IPS-11a (cell line): ENCODE data around the gene MX1.
A peak's percentile ranks its signal among the peaks of the same experiment; 100 is the strongest.
"Not testable (repeated sequence)": the region's sequence is repeated elsewhere in the genome, so short reads cannot be mapped to it uniquely, and the experiment has no call there.

Source experiments
- H3K4me3 ChIP-seq: one replicate; pipeline ENCODE4 v1.5.1; 2013; ENCODE audit warnings: low read depth, low read length, control low read depth

Gene MX1

DNA sequence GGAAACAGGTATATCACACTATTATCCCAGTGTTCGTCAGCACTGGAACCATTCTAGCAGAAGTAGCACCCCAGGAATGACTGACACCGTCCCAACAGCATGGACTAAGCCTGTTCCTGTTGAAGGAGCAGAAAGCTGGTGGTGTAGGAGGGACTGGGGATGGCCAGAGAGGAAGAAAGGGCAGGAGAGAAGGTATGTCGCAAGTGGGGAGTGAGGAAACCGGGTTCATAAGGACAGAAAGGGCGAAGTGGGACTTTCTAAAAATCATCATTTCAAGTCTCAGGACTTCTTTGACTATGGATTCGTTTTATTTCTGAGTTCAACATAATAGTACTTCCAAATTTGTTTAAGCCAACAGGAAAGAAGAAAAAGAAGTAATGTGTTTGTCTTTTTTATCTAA is 19.7 kb upstream of the MX1 start:
- H3K4me3 ChIP-seq, result no peak overlapping the region

DNA sequence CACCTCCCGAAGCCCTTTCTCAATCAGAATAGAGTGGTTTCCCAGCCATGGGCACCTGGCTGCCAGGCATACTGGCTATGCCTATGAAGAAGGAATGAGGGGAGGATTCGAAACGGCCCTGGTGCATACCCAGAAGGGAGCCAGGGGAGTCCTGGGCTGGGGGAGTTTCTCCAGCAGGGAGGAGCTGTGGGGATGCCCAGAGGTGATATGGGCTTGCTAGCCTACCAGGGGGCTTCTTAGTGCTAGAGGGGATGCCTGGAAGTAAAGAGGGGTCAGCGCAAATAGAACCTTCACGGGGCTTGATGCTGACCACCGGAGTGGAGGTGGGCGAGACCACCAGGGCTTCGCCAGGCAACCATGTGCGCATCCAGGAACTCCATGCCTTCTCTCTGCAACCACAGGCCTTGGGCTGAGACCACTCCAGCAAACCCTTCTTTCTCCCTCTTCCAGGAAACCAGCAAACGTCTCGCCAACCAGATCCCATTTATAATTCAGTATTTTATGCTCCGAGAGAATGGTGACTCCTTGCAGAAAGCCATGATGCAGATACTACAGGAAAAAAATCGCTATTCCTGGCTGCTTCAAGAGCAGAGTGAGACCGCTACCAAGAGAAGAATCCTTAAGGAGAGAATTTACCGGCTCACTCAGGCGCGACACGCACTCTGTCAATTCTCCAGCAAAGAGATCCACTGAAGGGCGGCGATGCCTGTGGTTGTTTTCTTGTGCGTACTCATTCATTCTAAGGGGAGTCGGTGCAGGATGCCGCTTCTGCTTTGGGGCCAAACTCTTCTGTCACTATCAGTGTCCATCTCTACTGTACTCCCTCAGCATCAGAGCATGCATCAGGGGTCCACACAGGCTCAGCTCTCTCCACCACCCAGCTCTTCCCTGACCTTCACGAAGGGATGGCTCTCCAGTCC is 18.2 kb upstream of the MX1 start:
- H3K4me3 ChIP-seq, result no peak overlapping the region

DNA sequence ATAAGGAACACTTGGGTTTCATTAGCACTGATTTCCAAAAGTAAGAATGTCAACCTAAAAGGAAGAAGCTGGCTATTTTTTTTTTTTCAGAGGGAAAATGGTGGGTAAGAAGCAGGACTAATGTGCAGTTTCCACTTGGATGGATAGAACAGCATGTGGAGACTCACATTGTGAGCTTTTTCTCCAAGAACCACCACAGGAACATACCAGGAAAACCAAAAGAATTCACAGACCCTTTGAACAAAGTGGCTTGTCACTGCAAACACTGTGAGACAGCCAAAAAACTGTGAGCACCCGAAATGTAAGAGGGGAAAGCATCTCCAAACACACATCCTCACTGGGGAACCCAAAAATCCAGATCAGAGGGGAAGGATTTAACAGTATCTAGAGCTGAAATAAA is 15.7 kb upstream of the MX1 start:
- no peak overlapping the region for H3K4me3 ChIP-seq

DNA sequence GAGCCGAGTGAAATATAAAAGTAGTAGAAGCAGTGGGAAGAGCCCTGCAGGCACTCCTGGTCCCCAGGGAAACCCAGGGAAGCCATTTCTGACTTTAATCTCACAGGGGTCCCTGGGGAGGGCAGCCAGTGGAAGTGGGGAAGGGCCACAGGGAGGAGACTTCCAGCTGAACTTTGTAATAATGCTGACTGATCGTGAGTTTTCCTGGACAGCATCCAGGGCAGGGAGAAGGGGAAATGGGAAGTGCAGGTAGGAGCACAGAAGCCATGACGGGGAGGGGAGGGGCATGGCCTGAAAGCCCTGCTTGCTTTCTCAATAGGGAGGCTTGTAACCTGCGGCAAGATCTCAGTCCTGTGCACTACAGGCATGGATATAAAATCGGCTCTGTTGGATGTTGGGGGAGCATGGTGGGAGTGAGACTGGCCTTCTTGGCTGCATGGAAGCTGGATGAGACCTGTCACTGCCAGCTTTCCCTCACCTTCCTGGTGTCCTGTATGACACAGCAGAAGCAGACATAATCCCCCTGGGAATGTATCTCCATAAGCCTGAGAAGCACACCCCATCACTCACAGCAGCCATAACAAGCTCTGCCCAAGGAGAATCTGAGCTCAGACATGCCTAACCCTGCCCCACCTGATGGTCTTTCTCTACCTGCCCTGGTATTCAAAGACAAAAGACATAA is 15.1 kb upstream of the MX1 start:
- H3K4me3 ChIP-seq, result no peak overlapping the region

DNA sequence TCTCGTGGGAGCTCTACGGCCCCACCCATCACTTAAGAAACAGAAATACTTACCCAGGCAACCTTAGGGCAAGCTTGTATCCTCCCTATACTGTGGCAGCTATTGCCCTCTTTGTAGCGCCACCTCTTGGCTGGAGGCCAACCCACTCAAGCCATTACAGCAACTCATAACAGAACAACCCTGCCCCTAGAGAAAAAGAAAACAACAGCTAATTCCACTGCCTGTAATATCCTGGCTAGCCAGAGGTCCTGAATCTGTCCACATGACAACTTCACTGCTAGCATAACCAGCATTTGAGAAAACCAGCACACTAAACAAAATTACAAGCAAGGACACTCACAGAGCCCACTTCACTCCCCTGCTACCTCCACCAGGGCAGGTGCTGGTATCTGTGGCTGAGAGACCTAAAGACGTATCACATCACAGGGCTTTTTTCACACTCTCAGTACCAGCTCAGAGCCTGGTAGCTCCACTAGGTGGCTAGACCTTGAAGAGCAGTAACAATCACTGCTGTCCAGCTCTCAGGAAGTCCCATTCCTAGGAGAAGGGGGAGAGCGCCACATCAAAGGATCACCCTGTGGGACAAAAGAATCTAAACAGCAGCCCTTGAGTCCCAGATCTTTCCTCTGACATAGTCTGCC is 14.5 kb upstream of the MX1 start:
- no peak overlapping the region for H3K4me3 ChIP-seq

DNA sequence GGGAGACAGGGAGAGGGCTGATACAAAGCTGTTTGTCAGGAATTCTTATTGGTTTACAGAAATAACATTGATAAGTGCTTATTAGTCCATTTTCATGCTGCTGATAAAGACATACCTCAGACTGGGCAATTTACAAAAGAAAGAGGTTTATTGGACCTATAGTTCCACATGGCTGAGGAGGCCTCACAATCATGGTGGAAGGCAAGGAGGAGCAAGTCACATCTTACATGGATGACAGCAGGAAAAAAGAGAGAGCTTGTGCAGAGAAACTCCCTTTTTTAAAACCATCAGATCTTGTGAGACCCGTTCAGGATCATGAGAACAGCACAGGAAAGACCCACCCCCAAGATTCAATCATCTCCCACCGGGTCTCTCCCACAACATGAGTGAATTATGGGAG is 8.5 kb upstream of the MX1 start:
- not testable (repeated sequence) for H3K4me3 ChIP-seq

DNA sequence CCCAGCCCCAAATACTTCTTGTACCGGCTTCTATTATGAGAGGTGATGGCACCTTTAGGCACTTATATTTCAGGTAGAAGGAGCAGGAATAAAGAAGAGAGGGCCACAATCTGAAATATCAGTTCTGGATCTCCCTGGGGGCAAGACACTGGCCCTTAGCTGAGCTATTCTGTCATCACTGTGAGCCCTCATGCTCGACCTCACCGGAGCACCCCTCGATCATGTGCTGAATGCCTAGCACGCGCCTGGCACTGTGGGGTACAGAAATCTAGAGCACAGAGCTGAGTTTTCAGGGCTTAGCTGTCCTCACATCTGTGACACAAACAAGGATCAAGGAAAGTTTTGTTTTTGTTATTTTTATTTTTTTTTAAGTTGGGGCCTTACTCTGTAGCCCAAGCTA is 7.6 kb upstream of the MX1 start:
- H3K4me3 ChIP-seq, result no peak overlapping the region

DNA sequence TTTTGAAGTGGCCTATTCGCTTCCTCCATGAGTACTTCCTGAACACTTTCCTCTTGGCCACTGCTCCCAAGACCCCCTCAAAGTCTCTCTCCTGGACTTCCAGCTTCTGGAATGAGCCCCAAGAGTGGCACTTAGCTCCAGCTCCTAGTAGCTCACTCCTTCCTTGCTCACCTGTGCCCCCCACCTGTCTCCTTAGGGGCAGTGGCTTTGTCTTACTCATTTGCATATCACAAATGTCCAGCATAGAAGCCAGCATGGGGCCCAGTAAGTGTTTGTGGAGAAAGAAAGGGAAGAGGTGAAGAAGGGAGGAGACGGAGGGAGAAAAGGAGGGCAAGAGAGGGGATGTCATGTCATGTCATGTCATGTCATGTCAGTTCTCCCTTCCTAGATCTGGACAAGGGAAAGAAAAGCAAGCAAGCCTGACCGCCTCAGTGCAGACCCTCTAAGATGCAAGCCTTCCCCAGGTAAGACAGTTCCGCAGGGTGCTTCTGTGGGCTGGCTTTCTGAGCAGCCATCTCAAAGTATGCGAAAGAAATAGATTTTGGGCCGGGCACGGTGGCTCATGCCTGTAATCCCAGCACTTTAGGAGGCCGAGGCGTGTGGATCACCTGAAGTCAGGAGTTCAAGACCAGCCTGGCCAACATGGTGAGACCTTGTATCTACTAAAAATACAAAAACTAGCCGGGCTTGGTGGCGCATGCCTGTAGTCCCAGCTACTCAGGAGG is 6.9 kb upstream of the MX1 start:
- no peak overlapping the region for H3K4me3 ChIP-seq

DNA sequence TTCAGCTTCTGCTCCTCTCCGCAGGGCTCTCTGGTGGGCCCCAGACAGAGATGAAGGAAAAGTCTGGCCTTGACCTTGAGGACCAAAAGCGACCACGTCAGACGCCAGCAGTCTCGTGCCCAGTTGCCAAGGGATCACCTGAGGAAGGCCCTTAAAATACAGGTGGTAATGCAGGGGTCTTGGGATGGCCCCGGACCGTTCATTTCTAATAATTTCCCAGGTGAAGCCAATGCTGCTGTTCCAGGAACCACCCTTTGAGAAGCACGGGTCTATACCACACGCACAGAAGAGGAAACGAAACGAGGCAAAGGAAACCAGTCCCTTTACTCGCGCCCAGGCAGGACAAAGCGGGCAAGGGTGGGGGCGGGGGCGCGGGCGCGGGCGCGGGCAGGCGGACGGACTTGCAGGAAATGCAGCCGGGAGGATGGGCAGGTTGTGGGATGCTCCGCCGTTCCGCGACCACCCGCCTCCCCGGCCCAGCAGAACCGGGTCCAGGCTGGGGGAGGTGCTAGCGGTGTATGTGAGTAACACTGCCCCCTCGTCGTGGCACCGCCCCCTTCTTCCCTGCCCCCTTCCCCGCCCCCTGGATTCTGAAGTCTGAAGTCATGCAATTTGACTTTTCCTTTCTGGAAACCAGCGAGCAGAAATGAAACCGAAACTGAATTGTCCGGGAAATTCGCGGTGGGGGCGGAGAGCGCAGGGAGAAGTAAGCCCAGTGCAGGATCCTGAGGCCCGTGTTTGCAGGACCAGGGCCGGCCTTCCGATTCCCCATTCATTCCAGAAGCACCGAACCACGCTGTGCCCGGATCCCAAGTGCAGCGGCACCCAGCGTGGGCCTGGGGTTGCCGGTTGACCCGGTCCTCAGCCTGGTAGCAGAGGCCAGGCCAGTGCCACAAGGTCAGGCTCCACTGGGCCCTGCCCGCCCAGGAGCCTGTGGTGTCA is 5.8 kb upstream of the MX1 start:
- peak overlapping the region; percentile 65 for H3K4me3 ChIP-seq

DNA sequence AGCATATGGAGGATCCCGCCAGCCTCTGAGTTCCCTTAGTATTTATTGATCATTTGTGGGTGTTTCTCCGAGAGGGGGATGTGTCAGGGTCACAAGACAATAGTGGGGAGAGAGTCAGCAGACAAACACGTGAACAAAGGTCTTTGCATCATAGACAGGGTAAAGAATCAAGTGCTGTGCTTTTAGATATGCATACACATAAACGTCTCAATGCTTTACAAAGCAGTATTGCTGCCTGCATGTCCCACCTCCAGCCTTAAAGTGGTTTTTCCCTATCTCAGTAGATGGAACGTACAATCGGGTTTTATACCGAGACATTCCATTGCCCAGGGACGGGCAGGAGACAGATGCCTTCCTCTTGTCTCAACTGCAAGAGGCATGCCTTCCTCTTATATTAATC is 5.0 kb upstream of the MX1 start:
- not testable (repeated sequence) for H3K4me3 ChIP-seq

DNA sequence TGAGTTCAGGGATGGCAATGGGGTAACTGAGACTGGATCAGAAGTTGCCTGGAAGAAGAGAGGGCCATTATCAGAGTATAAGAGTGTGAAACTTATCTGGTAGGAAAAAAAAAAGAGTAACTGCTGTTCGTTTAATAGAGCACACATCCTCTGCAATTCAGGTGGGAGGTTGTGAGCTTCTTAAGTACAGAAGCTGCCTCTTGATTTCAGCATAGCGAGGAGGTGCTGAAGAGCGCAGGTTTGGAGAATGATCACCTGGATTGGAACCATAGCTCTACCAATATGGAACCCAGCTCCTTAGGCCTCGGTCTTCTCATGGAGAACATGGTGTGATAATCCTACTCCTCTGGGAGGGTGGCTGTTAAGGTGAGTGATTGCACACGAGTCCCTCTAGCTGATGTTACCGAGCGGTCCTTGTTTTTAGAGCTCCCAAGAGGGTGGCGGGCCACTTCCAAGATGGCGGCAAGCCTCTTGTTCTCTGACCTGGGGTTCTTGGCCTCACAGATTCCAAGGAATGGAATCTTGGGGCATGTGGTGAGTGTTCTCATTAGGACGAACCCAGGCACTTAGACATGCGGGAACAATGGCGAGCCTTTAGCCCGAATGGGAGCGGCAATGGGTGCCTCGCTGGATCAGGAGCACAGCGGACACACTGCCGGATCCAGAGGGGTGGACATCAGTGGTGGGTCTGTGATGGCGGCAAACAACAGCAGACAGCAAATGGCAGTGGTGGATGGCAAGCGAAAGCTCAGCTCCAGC is 3.3 kb upstream of the MX1 start:
- H3K4me3 ChIP-seq, result no peak overlapping the region

DNA sequence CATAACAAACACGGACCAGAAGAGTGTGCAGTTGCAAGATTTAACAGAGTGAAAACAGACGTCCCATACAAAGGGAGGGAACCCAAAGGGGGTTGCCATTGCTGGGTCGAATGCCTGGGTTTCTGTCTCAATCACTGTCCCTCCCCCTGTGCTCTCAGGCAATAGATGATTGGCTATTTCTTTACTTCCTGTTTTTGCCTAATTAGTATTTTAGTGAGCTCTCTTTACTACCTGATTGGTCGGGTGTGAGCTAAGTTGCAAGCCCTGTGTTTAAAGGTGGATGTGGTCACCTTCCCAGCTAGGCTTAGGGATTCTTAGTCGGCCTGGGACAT is 2.8 kb upstream of the MX1 start:
- not testable (repeated sequence) for H3K4me3 ChIP-seq

DNA sequence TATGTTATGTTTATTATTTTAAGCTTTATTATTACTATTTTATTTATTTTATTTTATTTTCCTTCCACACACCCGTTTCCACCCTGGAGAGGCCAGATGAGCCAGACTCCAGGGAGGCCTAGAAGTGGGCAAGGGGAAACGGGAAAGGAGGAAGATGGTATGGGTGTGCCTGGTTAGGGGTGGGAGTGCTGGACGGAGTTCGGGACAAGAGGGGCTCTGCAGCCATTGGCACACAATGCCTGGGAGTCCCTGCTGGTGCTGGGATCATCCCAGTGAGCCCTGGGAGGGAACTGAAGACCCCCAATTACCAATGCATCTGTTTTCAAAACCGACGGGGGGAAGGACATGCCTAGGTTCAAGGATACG is 468 bp upstream of the MX1 start:
- H3K4me3 ChIP-seq, result peak overlapping the region; percentile 40

DNA sequence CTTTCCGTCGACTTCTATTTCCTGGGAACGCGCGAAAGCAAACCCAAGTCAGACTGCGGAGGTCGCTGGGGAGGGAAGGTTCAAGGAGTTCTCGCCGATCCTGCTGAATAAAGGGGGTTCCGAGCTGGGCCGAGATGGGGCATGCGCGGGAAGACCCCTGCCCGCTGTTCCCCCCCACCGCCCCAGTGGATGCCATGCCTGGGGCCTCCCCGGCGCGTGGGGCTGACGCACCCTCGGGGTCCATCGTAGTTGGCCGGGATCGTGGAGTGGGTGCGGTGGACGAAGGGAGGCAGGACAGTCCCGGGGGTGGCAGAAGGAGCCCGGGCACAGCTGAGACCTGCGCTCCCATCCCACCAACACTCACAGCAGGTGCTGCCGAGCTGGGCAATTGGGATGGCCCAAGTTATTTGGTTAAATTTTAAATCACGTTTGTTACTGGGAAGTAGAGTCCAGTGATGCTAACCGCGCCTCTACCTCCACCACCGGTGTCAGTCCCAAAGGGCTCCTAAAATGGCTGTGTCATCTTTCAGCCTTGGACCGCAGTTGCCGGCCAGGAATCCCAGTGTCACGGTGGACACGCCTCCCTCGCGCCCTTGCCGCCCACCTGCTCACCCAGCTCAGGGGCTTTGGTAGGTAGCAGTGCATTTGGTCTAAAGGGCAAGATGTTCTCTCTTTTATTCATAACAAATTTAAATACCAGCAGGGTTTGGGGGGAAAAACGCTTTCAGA is 801 bp downstream of the MX1 start:
- H3K4me3 ChIP-seq, result peak overlapping the region; percentile 24

DNA sequence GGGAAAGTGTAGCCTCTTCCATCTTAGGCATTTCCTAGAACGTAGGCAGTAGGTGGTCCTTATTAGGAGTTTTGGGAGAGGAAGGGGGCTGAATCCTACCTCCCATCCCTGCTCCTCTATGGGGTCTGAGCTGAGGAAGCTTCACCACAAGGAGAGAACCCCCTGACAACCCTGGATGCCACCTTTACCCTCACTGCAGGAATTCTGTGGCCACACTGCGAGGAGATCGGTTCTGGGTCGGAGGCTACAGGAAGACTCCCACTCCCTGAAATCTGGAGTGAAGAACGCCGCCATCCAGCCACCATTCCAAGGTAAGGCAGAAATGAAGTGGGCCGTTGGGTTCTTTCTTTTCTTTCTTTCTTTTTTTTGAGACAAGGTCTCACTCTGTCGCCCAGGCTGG is 1.5 kb downstream of the MX1 start:
- no peak overlapping the region for H3K4me3 ChIP-seq

DNA sequence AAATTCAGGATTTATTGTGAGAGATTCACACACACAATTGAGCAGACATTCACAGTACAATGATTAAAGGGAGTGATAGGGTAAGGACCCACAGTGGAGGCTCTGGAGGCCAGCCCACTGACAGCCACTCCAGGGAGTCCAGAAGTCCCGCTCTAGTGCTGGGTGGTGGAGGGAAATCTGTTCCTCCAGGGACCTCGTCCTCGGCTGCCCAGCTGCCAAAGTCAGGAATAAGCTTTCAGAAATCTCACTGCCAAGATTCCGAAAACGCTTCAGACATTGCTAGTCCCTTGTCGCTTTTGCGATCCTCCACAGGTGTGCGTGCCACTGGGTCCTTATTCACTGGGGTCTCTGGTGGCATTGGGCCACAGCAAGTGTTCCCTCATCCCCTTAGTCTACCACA is 2.3 kb downstream of the MX1 start:
- no peak overlapping the region for H3K4me3 ChIP-seq

DNA sequence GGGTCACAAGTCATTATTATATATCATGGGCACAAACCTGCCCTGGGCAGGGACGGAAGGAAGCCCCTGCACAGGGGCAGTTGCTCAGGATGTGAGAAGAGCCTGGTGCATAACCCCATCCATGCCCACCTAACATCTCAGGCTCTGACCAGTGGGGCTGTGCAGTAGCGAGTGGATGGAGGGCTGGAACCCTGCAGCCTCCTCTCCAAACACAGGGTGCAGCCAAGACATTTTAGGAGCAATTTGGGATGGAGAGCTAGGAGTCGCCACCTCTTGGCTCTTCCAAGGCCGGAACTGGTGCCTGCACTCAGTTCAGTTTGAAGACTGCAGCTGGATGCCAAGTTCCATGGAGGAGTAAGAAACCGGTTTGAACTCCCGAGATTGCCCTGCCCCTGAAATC is 2.8 kb downstream of the MX1 start:
- H3K4me3 ChIP-seq, result no peak overlapping the region

DNA sequence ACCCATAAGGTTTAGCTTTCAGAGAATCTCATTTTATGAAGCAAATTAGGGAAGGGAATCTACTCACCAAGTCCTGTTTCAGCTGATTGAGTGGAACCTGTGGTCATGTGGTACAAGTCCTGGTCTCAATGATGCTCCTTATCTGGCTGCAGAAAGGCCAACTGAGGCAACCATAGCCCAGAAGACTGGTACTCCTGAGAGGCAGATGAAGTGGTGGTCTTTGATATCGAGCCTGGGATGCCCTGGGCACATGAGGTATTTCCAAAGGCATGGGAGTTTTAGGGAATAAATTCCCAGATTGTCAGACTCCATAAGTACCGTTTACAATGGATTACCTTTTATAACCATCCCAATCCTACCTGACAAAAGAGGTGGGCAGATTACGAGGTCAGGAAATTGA is 3.3 kb downstream of the MX1 start:
- H3K4me3 ChIP-seq, result no peak overlapping the region

DNA sequence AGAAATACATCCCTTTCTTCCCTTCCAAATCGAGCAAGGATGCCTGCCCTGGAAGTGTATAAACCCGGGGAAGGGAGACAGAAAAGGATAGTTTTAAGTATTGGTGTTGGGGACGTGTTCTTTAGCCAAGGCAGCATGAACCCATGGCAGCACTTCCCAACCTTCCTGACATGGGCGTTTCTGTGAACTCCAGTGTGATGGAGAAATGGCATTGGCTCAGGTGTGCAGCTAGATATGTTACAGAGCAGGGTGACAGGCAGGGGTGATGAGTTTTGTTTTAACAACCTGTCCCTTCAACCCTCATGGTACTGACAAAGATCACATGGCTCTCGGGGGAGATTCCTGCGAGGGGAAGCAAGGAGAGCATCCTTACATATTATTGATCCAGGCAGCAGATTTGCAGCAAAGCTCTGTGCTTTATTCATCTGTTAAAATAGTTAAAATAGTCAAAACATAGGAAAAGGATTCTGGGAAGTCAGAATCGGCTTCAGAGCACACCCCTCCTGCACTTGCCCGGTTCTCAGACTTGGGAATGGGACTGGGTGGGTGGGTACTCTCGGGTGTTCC is 4.0 kb downstream of the MX1 start:
- no peak overlapping the region for H3K4me3 ChIP-seq
